ENCODE results near the gene TYRO3.

Gene TYRO3

DNA sequence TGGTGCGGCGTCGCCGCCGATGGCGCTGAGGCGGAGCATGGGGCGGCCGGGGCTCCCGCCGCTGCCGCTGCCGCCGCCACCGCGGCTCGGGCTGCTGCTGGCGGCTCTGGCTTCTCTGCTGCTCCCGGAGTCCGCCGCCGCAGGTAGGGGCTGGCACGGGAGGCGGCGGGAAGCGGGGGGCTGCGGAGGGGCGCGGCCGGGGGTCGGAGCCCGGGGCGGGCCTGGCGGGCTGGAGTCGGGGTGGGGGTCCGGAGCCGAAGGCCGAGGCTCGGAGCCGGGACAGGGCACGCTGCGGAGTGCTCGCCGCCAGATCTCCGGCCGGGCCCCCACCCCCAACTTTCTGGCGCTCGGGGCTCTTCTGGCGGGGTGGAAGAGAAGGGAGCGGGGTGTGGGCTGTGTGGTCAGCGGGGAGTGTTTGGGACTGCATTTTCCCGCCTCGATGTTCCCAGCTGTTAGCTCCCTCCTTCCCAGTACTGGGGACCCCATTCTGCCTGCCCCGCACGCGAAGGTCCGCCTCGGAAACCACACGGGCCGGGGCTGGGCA lies 299 bp downstream of the TYRO3 start:
- DNase-seq (ENCODE audit: low read depth): no peak
- TF ChIP-seq, protein P1, sequence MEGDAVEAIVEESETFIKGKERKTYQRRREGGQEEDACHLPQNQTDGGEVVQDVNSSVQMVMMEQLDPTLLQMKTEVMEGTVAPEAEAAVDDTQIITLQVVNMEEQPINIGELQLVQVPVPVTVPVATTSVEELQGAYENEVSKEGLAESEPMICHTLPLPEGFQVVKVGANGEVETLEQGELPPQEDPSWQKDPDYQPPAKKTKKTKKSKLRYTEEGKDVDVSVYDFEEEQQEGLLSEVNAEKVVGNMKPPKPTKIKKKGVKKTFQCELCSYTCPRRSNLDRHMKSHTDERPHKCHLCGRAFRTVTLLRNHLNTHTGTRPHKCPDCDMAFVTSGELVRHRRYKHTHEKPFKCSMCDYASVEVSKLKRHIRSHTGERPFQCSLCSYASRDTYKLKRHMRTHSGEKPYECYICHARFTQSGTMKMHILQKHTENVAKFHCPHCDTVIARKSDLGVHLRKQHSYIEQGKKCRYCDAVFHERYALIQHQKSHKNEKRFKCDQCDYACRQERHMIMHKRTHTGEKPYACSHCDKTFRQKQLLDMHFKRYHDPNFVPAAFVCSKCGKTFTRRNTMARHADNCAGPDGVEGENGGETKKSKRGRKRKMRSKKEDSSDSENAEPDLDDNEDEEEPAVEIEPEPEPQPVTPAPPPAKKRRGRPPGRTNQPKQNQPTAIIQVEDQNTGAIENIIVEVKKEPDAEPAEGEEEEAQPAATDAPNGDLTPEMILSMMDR (IDR thresholded peaks at IDR 0.05; ENCODE audit: low read depth, low read length, missing control alignments): no peak
- in situ Hi-C loops (cut with HindIII; ENCODE audit: low sequenced_read_pairs): no loop called here
- H3K4me3 ChIP-seq (ENCODE audit: low read depth, low read length): peak overlapping the region; percentile 57

DNA sequence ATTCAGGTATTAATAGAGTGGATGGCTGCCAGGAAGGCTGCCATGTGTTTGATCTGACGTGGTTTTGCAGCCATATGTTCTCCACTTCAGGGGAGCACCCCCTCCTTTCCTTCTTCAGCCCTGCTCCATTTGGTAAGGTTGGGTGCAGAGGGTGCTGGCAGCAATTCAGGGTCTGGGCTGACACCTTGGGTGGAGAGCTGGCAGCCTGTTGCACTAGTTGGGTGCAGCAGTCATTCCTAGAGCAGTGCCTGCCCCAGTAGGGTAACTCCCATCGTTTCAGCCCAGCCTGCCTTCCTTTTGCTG lies 1.5 kb downstream of the TYRO3 start:
- in situ Hi-C loops (cut with HindIII; ENCODE audit: low sequenced_read_pairs): no loop called here
- H3K4me3 ChIP-seq (ENCODE audit: low read depth, low read length): no peak overlapping the region
- no peak for DNase-seq (ENCODE audit: low read depth)
- TF ChIP-seq, protein P1 (IDR thresholded peaks at IDR 0.05; ENCODE audit: low read depth, low read length, missing control alignments): no peak

DNA sequence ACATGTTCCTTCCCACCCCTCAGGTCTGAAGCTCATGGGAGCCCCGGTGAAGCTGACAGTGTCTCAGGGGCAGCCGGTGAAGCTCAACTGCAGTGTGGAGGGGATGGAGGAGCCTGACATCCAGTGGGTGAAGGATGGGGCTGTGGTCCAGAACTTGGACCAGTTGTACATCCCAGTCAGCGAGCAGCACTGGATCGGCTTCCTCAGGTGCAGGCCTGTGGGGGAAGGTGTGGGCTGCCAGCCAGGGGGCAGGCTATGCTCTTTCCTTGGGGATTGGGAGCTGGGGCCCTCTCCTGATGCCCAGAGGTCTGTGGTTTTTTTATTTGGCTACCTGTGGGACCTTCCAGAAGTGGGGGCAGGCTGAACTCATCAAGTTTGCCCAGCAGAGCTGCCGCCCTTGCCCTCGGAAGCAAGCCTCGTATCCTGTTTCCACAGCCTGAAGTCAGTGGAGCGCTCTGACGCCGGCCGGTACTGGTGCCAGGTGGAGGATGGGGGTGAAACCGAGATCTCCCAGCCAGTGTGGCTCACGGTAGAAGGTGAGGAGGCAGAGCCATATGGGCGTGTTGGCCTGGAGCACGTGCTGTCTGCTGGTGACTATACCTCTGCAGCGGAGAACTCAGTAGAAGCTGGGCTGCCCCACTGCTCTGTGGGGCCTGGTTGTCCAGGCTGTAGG lies 2.2 kb downstream of the TYRO3 start:
- in situ Hi-C loops (cut with HindIII; ENCODE audit: low sequenced_read_pairs): no loop called here
- TF ChIP-seq, protein P1 (IDR thresholded peaks at IDR 0.05; ENCODE audit: low read depth, low read length, missing control alignments): no peak
- no peak overlapping the region for H3K4me3 ChIP-seq (ENCODE audit: low read depth, low read length)
- no peak for DNase-seq (ENCODE audit: low read depth)

DNA sequence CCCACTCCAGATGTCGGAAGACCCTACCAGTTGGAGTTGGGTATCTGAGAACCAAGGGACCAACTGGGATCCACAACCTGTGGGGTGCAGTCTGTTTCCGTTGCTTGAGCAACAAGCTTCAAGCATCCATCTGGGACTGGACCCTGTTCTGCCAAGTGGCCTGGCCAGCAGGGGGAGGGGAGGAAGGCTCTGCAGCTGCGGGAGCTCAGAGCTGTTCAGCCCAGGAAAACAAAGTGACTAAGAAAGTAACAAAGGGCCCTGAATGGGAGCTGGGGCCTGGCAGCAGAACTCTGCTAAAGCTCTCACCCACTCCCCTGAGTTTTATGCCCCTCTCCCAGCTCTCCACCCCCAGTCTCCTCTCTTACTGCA lies 2.7 kb downstream of the TYRO3 start:
- H3K4me3 ChIP-seq (ENCODE audit: low read depth, low read length): no peak overlapping the region
- in situ Hi-C loops (cut with HindIII; ENCODE audit: low sequenced_read_pairs): no loop called here
- TF ChIP-seq, protein P1 (IDR thresholded peaks at IDR 0.05; ENCODE audit: low read depth, low read length, missing control alignments): peak; percentile 37
- DNase-seq (ENCODE audit: low read depth): no peak

DNA sequence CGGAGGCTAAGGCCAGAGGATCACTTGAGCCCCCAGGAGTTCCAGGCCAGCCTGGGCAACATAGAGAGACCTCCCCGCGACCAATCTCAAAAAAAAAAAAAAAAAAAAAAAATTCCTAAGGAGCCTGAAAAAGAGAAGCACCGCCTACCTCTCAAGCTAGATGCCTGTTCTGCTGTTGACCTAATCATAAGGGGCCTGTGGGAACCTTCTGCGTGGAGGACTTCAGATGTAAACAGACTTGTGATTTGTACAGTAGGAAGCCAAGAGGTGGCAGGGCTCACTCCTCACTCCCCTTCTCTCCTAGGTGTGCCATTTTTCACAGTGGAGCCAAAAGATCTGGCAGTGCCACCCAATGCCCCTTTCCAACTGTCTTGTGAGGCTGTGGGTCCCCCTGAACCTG lies 3.2 kb downstream of the TYRO3 start:
- TF ChIP-seq, protein P1 (IDR thresholded peaks at IDR 0.05; ENCODE audit: low read depth, low read length, missing control alignments): no peak
- no peak for DNase-seq (ENCODE audit: low read depth)
- in situ Hi-C loops (cut with HindIII; ENCODE audit: low sequenced_read_pairs): no loop called here
- no peak overlapping the region for H3K4me3 ChIP-seq (ENCODE audit: low read depth, low read length)

DNA sequence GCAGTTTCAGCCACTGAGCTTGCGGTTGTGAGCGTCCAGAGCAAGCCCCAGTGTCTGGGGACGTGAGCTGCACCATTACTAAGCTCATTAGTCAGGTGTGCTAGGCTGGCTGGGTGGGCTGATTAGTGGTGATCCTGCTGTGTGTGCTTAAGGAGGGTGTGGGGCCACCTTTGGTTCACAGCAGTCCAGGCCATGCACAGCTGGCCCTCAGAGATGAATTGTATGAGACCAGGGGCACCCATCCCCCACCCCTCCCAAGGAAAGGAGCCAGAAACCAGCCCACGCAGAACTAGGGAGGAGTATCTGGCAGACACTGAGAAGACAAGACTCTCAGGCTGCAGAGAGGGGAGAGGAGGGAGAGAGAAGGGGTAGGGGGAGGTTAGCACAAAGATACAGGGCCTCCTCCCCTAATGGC lies 3.8 kb downstream of the TYRO3 start:
- no peak overlapping the region for H3K4me3 ChIP-seq (ENCODE audit: low read depth, low read length)
- in situ Hi-C loops (cut with HindIII; ENCODE audit: low sequenced_read_pairs): no loop called here
- no peak for DNase-seq (ENCODE audit: low read depth)
- TF ChIP-seq, protein P1 (IDR thresholded peaks at IDR 0.05; ENCODE audit: low read depth, low read length, missing control alignments): no peak

Data from astrocyte of the cerebellum (primary cell).